Fibroblast of lung (primary cell): ENCODE results near the gene SI. TPM values are rescaled to one million over a fixed set of nuclear protein-coding genes. Genes with fewer than 3 reads are reported as not detected.
"Not testable (repeated sequence)": the region's sequence is repeated elsewhere in the genome, so short reads cannot be mapped to it uniquely, and the experiment has no call there.

Source experiments
- DNase-seq, 2 donors: peaks; one replicate each; pipeline versions ENCODE4 v3.0.0 to v3.0.0-alpha.2; 2010; ENCODE audit warnings: low read depth in 2 of 2
- H2AFZ ChIP-seq: 2 replicates; pipeline ENCODE4 v1.5.1; 2012; ENCODE audit warnings: low read length, control low read depth, inconsistent platforms
- H3K27ac ChIP-seq: 2 replicates; pipeline ENCODE4 v1.5.1; 2011; ENCODE audit warnings: low read length, control low read depth; ENCODE audit not compliant: insufficient read depth
- H3K27me3 ChIP-seq: 2 replicates; pipeline ENCODE4 v1.5.1; 2011; ENCODE audit warnings: mild to moderate bottlenecking, low read length; ENCODE audit not compliant: control insufficient read depth, insufficient read depth
- H3K36me3 ChIP-seq: 2 replicates; pipeline ENCODE4 v1.5.1; 2011; ENCODE audit warnings: low read length; ENCODE audit not compliant: control insufficient read depth, insufficient read depth
- H3K4me1 ChIP-seq: 2 replicates; pipeline ENCODE4 v1.5.1; 2011; ENCODE audit warnings: low read length; ENCODE audit not compliant: control insufficient read depth, insufficient read depth; ENCODE audit errors: extremely low read depth
- H3K4me2 ChIP-seq: 2 replicates; pipeline ENCODE4 v1.5.1; 2011; ENCODE audit warnings: low read length, control low read depth; ENCODE audit not compliant: insufficient read depth; ENCODE audit errors: extremely low read depth
- H3K4me3 ChIP-seq, 4 experiments: fragments of 200-600 bp in 1 of 4; sonication (generic) in 1 of 4; replicated peaks in 1 of 4; 2 replicates each; pipeline ENCODE4 v1.5.1; 2011 to 2016; ENCODE audit warnings: low read length in 4 of 4, low read depth in 3 of 4, mild to moderate bottlenecking in 3 of 4, control low read depth in 2 of 4, inconsistent platforms in 1 of 4, mixed read lengths in 1 of 4; ENCODE audit not compliant: insufficient read depth in 1 of 4; ENCODE audit errors: control extremely low read depth in 1 of 4
- H3K79me2 ChIP-seq: 2 replicates; pipeline ENCODE4 v1.5.1; 2012; ENCODE audit warnings: mild to moderate bottlenecking, low read length, inconsistent platforms; ENCODE audit not compliant: control insufficient read depth, insufficient read depth
- H3K9ac ChIP-seq: 2 replicates; pipeline ENCODE4 v1.5.1; 2011; ENCODE audit warnings: mild to moderate bottlenecking, low read length, control low read depth; ENCODE audit not compliant: insufficient read depth
- H3K9me3 ChIP-seq: 2 replicates; pipeline ENCODE4 v1.5.1; 2012; ENCODE audit warnings: low read depth, low read length; ENCODE audit not compliant: control insufficient read depth, insufficient read depth
- H4K20me1 ChIP-seq: 2 replicates; pipeline ENCODE4 v1.5.1; 2011; ENCODE audit warnings: low read length; ENCODE audit not compliant: control insufficient read depth, insufficient read depth; ENCODE audit errors: extremely low read depth
- CTCF ChIP-seq, 2 donors: IDR thresholded peaks in 1 of 2; conservative IDR thresholded peaks in 1 of 2; 1 replicate in 1 of 2; 2 replicates in 1 of 2; pipeline ENCODE4 v1.5.1; 2011 to 2012; ENCODE audit warnings: low read length in 2 of 2, control low read depth in 1 of 2, inconsistent platforms in 1 of 2, low read depth in 1 of 2, mild to moderate bottlenecking in 1 of 2
- EZH2 ChIP-seq: IDR thresholded peaks from 2 replicates; pipeline ENCODE4 v1.5.1; 2012; ENCODE audit warnings: low read length, control low read depth, mild to moderate bottlenecking; ENCODE audit errors: missing control alignments
- polyA plus RNA-seq, 2 donors: library from polyadenylated mRNA; depleted of rRNA in 1 of 2; stranded (reverse) in 1 of 2; unstranded in 1 of 2; fragments of >200 nt; gene quantifications; 2 replicates each; pipeline ENCODE4 v1.2.1, GENCODE V29; 2011 to 2012; ENCODE audit warnings: missing spikeins in 1 of 2
- total RNA-seq: library from RNA; depleted of rRNA; stranded (reverse); fragments of >200 nt; gene quantifications from 2 replicates; pipeline ENCODE4 v1.2.1, GENCODE V29; 2014

Gene SI
- total and polyA plus RNA-seq, 2 donors (not counting 1 experiment from before 2014, with no cell fraction given) = not detected

DNA sequence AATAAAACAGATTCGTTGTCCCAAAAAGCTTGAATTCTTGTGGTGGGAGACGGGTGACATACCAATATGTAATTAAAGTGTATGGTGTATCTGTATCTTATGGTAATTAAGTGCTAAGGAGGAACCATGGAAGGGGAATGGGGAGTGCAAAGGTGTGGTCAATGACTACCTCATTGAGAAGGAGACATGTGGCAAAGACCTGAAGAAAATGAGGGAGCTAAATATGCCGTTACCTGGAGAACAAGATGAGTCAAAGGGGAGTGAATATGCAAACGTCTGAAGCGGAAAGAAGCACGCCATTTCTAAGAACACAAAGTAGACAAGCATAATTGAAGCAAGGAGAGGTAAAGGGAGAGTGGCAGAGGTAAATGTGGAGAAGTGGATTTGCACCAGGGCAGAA, 115.7 kb downstream of the SI start:
- H4K20me1 ChIP-seq = no peaks in the 10 kb centered on the region
- TF ChIP-seq EZH2 = no peak
- no peak for TF ChIP-seq CTCF (conservative IDR thresholded peaks at IDR 0.05 in 1 of 2, IDR thresholded peaks at IDR 0.05 in 1 of 2; ENCODE audit: low read depth in 1 of 2, low read length in 2 of 2)
- H3K4me3 ChIP-seq = no peak overlapping the region
- no peaks in the 10 kb centered on the region for H3K9me3 ChIP-seq
- no peak overlapping the region for H3K4me2 ChIP-seq
- H3K27ac ChIP-seq = no peak overlapping the region
- no peaks in the 10 kb centered on the region for H3K79me2 ChIP-seq
- no peaks in the 10 kb centered on the region for H3K4me1 ChIP-seq
- no peak for DNase-seq
- H3K9ac ChIP-seq = no peak overlapping the region
- no peak overlapping the region for H2AFZ ChIP-seq
- no peaks in the 10 kb centered on the region for H3K27me3 ChIP-seq
- no peaks in the 10 kb centered on the region for H3K36me3 ChIP-seq

- no peak overlapping the region for H3K9ac ChIP-seq
- H3K4me1 ChIP-seq = no peaks in the 10 kb centered on the region
- H3K27ac ChIP-seq = no peak overlapping the region
- no peak overlapping the region for H3K4me3 ChIP-seq
- no peak for DNase-seq
- H3K79me2 ChIP-seq = no peaks in the 10 kb centered on the region
- no peak overlapping the region for H3K4me2 ChIP-seq
- H4K20me1 ChIP-seq = no peaks in the 10 kb centered on the region
- no peak overlapping the region for H2AFZ ChIP-seq
- TF ChIP-seq CTCF (conservative IDR thresholded peaks at IDR 0.05 in 1 of 2, IDR thresholded peaks at IDR 0.05 in 1 of 2; ENCODE audit: low read depth in 1 of 2, low read length in 2 of 2) = no peak
- no peak for TF ChIP-seq EZH2
- H3K27me3 ChIP-seq = no peaks in the 10 kb centered on the region
- H3K9me3 ChIP-seq = no peaks in the 10 kb centered on the region
- H3K36me3 ChIP-seq = no peaks in the 10 kb centered on the region
Measured at GRCh38 chr3:164952966-164953365, 125.3 kb downstream of the SI start.

DNA sequence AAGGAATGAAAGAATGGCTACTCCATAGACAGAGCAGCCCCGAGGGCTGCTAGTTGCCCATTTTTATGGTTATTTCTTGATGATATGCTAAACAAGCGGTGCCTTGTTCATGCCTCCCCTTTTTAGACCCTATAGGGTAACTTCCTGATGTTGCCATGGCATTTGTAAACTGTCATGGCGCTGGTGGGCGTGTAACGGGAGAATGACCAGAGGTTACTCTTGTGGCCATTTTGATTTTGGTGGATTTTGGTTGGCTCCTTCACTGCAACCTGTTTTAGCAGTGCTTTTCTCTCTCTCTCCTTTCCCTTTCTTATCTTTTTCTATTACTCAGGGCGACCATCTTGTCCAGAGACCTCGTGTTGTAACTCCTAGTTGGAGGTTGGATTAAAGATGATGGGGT, 126.9 kb downstream of the SI start:
- H2AFZ ChIP-seq, H3K27me3 ChIP-seq, H3K79me2 ChIP-seq, H3K36me3 ChIP-seq, H3K27ac ChIP-seq, H4K20me1 ChIP-seq, H3K4me1 ChIP-seq, H3K9ac ChIP-seq, H3K4me3 ChIP-seq, DNase-seq, H3K9me3 ChIP-seq, H3K4me2 ChIP-seq: not testable (repeated sequence)
